Naive thymus-derived CD8-positive, alpha-beta T cell (primary cell): Measurements from ENCODE around the gene PIR. TPM values are rescaled to one million over a fixed set of nuclear protein-coding genes. Genes with fewer than 3 reads are reported as not detected.

Experiments
- ATAC-seq, 2 donors: fragments of 150-1000 bp; cut with Tn5 transposase in 1 of 2; sonication (Bioruptor Pico), chemical (Tn5 transposase) in 1 of 2; 1 replicate in 1 of 2; 2 replicates in 1 of 2; pipeline ENCODE4 v1.10.0; 2021; ENCODE audit warnings: mild to moderate bottlenecking in 2 of 2, moderate library complexity in 2 of 2
- POLR2A ChIA-PET: fragments of 350-600 bp; sonication (Branson Sonifier 250); formaldehyde crosslinking; loops from one replicate; lab custom pipeline; 2021; ENCODE audit warnings: antibody characterized with exemption; lab: Charles Lee
- DNase-seq, 10 donors: peaks; one replicate each; pipeline versions ENCODE4 v3.0.0 to v3.0.0-alpha.2; 2020 to 2022
- H3K27ac Mint-ChIP-seq, 10 donors: one replicate each; pipeline ENCODE4 v1.8.0; 2020 to 2022; ENCODE audit warnings: mild to moderate bottlenecking in 10 of 10, mixed read lengths in 10 of 10, moderate library complexity in 4 of 10, inconsistent platforms in 1 of 10
- H3K27me3 Mint-ChIP-seq, 5 donors: one replicate each; pipeline ENCODE4 v1.8.0; 2021 to 2022; ENCODE audit warnings: mixed read lengths in 5 of 5
- H3K36me3 Mint-ChIP-seq, 3 donors: one replicate each; pipeline ENCODE4 v1.8.0; 2020 to 2022; ENCODE audit warnings: mixed read lengths in 3 of 3, mild to moderate bottlenecking in 2 of 3, inconsistent platforms in 1 of 3
- H3K4me1 Mint-ChIP-seq, 4 donors: one replicate each; pipeline ENCODE4 v1.8.0; 2021 to 2022; ENCODE audit warnings: mixed read lengths in 4 of 4
- H3K4me3 Mint-ChIP-seq, 10 donors: one replicate each; pipeline ENCODE4 v1.8.0; 2020 to 2022; ENCODE audit warnings: mild to moderate bottlenecking in 10 of 10, mixed read lengths in 10 of 10, moderate library complexity in 6 of 10, inconsistent platforms in 1 of 10
- H3K9me3 Mint-ChIP-seq, 9 donors: one replicate each; pipeline ENCODE4 v1.8.0; 2020 to 2022; ENCODE audit warnings: mixed read lengths in 9 of 9, mild to moderate bottlenecking in 3 of 9, inconsistent platforms in 1 of 9, moderate library complexity in 1 of 9
- polyA plus RNA-seq, 3 donors: library from polyadenylated mRNA; unstranded; fragments of 300-500 nt; fragmentation: Illumina TruSeq; gene quantifications; one replicate each; pipeline ENCODE4 v1.2.3, GENCODE V29; 2021
- total RNA-seq, 8 experiments: library from RNA in 2 of 8; stranded (reverse) in 2 of 8; gene quantifications; one replicate each; pipeline ENCODE4 v1.2.3 and lab custom pipeline; 2021 to 2026

PIR gene
- total and polyA plus RNA-seq, 5 experiments from 2014 or later, result 0.36 to 0.78 TPM; not detected in 3

- H3K36me3 Mint-ChIP-seq, result no peaks in the 10 kb centered on the region
- POLR2A ChIA-PET, result no interaction called here
- no peak for ATAC-seq
- no peak overlapping the region for H3K27ac Mint-ChIP-seq
- no peak overlapping the region for H3K4me3 Mint-ChIP-seq
- H3K4me1 Mint-ChIP-seq, result no peaks in the 10 kb centered on the region
- DNase-seq, result no peak
- peaks cover 0 to 5% (median 0%) of the 10 kb centered on the region in 9 donors for H3K9me3 Mint-ChIP-seq
- no peaks in the 10 kb centered on the region for H3K27me3 Mint-ChIP-seq
Observed at GRCh38 chrX:15404401-15405096, 88.6 kb downstream of the PIR start.

DNA sequence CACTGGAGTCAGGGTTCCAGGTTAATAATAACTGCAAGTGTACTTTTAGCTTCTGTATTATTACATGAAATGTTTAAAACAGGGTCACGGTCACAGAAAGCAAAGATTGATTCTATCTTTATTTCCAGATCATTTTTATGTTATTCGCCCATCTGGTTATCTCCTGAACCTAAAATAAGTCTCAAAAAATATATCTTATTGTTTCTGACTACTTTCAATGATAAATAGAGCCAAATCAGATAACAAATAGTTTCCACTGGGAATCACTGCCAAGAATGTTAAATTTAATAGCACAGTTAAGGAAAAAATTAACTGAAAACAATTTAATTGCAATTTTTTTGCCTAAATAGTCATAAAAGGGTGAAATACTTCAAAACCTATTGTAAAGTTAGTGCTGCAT, 91.8 kb downstream of the PIR start:
- Mint-ChIP-seq H3K4me1 (no peaks in the 10 kb centered on the region), H3K36me3 (no peaks in the 10 kb centered on the region), H3K4me3 (no peak overlapping the region), H3K27ac (no peak overlapping the region), H3K27me3 (peaks cover 0 to 1% (median 0%) of the 10 kb centered on the region in 5 donors), H3K9me3 (no peaks in the 10 kb centered on the region)
- POLR2A ChIA-PET, result no interaction called here
- ATAC-seq, result no peak
- DNase-seq, result no peak

DNA sequence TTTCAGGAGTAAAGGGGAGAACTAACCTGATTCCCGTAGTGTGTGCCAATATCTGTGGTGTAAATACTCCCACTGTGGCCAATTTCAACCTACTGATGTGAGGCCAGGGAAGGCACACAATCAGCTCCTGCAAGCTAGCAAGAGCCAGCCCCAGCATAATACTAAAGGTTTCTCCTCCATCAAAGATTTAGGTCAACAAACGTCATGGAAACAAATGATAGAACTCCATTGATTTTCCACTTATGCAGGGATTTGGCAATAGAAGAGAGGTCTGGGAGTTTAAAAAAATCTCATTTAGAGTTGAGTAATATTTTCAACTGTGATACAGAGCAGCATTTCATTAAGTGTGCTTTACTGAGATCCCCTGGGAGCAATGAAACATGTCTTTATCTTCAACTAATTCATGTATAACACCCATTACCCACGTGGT, 93.2 kb downstream of the PIR start:
- Mint-ChIP-seq H3K27ac (no peak overlapping the region), H3K36me3 (no peaks in the 10 kb centered on the region), H3K9me3 (no peaks in the 10 kb centered on the region), H3K4me3 (no peak overlapping the region), H3K27me3 (peaks cover 0 to 2% (median 0%) of the 10 kb centered on the region in 5 donors), H3K4me1 (no peaks in the 10 kb centered on the region)
- DNase-seq (no peak), ATAC-seq (no peak)
- POLR2A ChIA-PET, result no interaction called here

- no peak for ATAC-seq
- no peak overlapping the region for H3K4me3 Mint-ChIP-seq
Observed at GRCh38 chrX:15398874-15399273, 94.3 kb downstream of the PIR start.

DNA sequence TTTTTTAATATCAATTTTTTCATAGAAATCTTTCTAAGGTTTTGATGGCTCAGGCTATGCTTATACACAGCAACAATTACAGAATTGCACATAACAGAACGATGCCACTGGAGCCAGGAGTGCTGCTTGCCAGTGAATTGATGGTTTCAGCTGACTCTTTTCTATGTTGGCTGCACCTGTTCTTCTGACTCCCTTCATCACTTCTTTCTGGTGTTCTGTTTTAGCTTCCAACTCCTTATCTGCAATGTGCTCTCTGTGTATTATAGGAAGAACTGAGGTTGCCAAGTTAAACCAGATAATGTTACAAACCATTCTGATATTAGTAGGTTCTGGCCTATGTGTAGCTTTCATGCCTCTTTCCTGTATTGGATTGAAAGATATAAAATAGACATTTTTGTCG, 97.3 kb downstream of the PIR start:
- no peak overlapping the region for H3K27ac Mint-ChIP-seq
- H3K4me3 Mint-ChIP-seq, result no peak overlapping the region
- H3K9me3 Mint-ChIP-seq, result no peaks in the 10 kb centered on the region
- no peak for DNase-seq
- ATAC-seq, result no peak
- no peaks in the 10 kb centered on the region for H3K36me3 Mint-ChIP-seq
- no peaks in the 10 kb centered on the region for H3K4me1 Mint-ChIP-seq
- POLR2A ChIA-PET, result interaction anchor here (0.7 kb wide), 1 partner anchor 170 kb away, joined by 5 read pairs; no protein-coding TSS in a partner anchor
- H3K27me3 Mint-ChIP-seq, result peaks cover 0 to 9% (median 0%) of the 10 kb centered on the region in 5 donors

More at GRCh38 chrX:15398874-15399273, 94.3 kb downstream of the PIR start:
- H3K27ac Mint-ChIP-seq, result no peak overlapping the region
- H3K4me1 Mint-ChIP-seq, result no peaks in the 10 kb centered on the region
- no peaks in the 10 kb centered on the region for H3K9me3 Mint-ChIP-seq
- POLR2A ChIA-PET, result no interaction called here
- peaks cover 0 to 2% (median 0%) of the 10 kb centered on the region in 5 donors for H3K27me3 Mint-ChIP-seq
- no peaks in the 10 kb centered on the region for H3K36me3 Mint-ChIP-seq
- no peak for DNase-seq

GRCh38 chrX:15391850-15392249, 101.3 kb downstream of the PIR start:
- DNase-seq (no peak), ATAC-seq (no peak)
- Mint-ChIP-seq H3K9me3 (no peaks in the 10 kb centered on the region), H3K27me3 (peaks cover 0 to 9% (median 4%) of the 10 kb centered on the region in 5 donors), H3K4me3 (no peak overlapping the region), H3K27ac (no peak overlapping the region), H3K4me1 (no peaks in the 10 kb centered on the region), H3K36me3 (no peaks in the 10 kb centered on the region)
- POLR2A ChIA-PET, result no interaction called here

GRCh38 chrX:15384304-15384703, 108.8 kb downstream of the PIR start, which contains the start of gene VEGFD:
Gene VEGFD (minus strand): TSS chrX:15384413. CDS start chrX:15383946, 467 bp downstream.
- Mint-ChIP-seq H3K36me3 (peaks cover 0 to 5% (median 0%) of the 10 kb centered on the region in 3 donors), H3K27me3 (peaks cover 1 to 13% (median 4%) of the 10 kb centered on the region in 5 donors), H3K9me3 (no peaks in the 10 kb centered on the region), H3K4me3 (no peak within 1 kb of the TSS), H3K4me1 (no peaks in the 10 kb centered on the region), H3K27ac (no peak within 1 kb of the TSS)
- POLR2A ChIA-PET, result no interaction called here
- DNase-seq (no peak), ATAC-seq (no peak)

GRCh38 chrX:15382813-15383212, 110.3 kb downstream of the PIR start:
- POLR2A ChIA-PET, result no interaction called here
- H3K4me1 Mint-ChIP-seq, result no peaks in the 10 kb centered on the region
- DNase-seq (no peak), ATAC-seq (no peak)
- H3K4me3 Mint-ChIP-seq, result no peak overlapping the region
- H3K27me3 Mint-ChIP-seq, result peaks cover 1 to 13% (median 4%) of the 10 kb centered on the region in 5 donors
- H3K9me3 Mint-ChIP-seq, result peaks cover 0 to 3% (median 0%) of the 10 kb centered on the region in 9 donors
- H3K27ac Mint-ChIP-seq, result no peak overlapping the region
- H3K36me3 Mint-ChIP-seq, result peaks cover 0 to 5% (median 0%) of the 10 kb centered on the region in 3 donors

GRCh38 chrX:15376956-15377355, 116.2 kb downstream of the PIR start:
- DNase-seq, result no peak
- H3K27ac Mint-ChIP-seq, result no peak overlapping the region
- no peak for ATAC-seq
- H3K4me1 Mint-ChIP-seq, result no peaks in the 10 kb centered on the region
- H3K27me3 Mint-ChIP-seq, result peaks cover 2 to 12% (median 5%) of the 10 kb centered on the region in 5 donors
- peaks cover 0 to 5% (median 0%) of the 10 kb centered on the region in 3 donors for H3K36me3 Mint-ChIP-seq
- H3K9me3 Mint-ChIP-seq, result peaks cover 0 to 3% (median 0%) of the 10 kb centered on the region in 9 donors
- POLR2A ChIA-PET, result no interaction called here
- no peak overlapping the region for H3K4me3 Mint-ChIP-seq

DNA sequence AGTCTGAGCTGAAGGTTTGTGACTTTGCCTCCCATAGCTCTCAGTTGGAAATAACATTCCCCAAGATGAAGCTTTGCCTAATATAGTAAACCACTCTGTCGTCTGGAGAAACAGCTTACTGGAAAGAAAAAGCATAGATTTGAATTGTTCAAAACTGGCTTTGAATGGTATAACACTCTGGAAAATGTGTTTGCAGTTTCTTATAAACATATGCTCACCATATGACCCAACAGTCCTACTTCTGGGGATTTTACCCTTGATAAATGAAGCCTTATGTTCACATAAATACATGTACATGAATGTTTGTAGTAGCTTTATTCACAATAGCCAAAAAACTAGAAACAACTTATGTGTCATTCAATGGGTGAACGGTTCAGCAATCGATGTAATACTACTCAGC, 119.2 kb downstream of the PIR start:
- Mint-ChIP-seq H3K27me3 (peaks cover 2 to 12% (median 5%) of the 10 kb centered on the region in 5 donors), H3K4me1 (no peaks in the 10 kb centered on the region), H3K4me3 (no peak overlapping the region), H3K36me3 (no peaks in the 10 kb centered on the region), H3K9me3 (peaks cover 0 to 3% (median 0%) of the 10 kb centered on the region in 9 donors), H3K27ac (no peak overlapping the region)
- DNase-seq (no peak), ATAC-seq (no peak)
- POLR2A ChIA-PET, result no interaction called here

DNA sequence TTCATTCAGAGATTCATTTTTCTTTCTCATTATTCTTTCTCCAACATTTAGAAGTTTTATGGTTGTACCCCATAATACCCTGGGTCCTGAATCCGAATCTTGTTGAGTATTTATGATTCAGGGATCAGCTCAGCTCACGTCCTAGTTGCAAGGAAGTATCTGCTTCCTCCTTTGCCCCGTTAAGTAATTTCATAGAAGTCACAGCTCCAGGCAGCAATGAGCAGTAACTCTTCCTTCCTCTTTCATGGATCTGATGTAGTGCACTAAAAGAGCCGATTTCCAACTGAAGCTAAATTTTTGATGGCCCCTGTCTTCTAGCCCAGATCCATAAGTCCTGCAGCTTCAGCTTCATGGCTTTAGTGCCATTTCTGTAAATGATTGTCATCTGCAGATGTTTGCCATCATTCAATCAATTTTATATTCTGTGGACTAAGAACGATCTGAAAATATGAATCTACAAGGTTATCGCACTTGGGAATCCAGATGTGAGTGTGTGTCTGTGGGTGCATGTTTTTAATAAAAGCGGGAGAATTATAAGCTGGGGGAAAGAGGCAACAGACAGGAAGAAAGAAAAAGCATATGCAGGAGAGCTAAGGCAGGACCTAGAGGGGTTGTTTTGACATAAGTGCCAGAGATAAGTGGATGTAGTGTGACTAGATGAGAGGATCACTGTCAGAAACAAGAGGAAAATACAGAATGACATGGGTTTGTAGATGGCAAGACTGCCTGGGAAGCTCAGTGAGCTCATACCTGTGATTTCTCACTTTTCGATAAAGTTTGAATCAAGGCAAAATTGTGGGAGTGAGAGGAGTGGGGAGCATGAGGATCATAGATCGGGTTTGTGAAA, 126.4 kb downstream of the PIR start:
- peaks cover 0 to 4% (median under 1%) of the 10 kb centered on the region in 4 donors for H3K4me1 Mint-ChIP-seq
- DNase-seq (no peak), ATAC-seq (no peak)
- H3K27me3 Mint-ChIP-seq, result peaks cover 11 to 23% (median 15%) of the 10 kb centered on the region in 5 donors
- no peaks in the 10 kb centered on the region for H3K9me3 Mint-ChIP-seq
- H3K27ac Mint-ChIP-seq, result no peak overlapping the region
- POLR2A ChIA-PET, result no interaction called here
- no peak overlapping the region for H3K4me3 Mint-ChIP-seq
- no peaks in the 10 kb centered on the region for H3K36me3 Mint-ChIP-seq

- H3K9me3 Mint-ChIP-seq, result no peaks in the 10 kb centered on the region
- peaks cover 4 to 10% (median 5%) of the 10 kb centered on the region in 5 donors for H3K27me3 Mint-ChIP-seq
- H3K4me1 Mint-ChIP-seq, result no peaks in the 10 kb centered on the region
- ATAC-seq (no peak), DNase-seq (no peak)
- peaks cover 0 to 4% (median 0%) of the 10 kb centered on the region in 3 donors for H3K36me3 Mint-ChIP-seq
- H3K4me3 Mint-ChIP-seq, result no peak overlapping the region
- POLR2A ChIA-PET, result interaction anchor here (0.6 kb wide), 1 partner anchor 556 kb away, joined by 4 read pairs; no protein-coding TSS in a partner anchor
- no peak overlapping the region for H3K27ac Mint-ChIP-seq
Observed at GRCh38 chrX:15359701-15360100, 133.4 kb downstream of the PIR start.

DNA sequence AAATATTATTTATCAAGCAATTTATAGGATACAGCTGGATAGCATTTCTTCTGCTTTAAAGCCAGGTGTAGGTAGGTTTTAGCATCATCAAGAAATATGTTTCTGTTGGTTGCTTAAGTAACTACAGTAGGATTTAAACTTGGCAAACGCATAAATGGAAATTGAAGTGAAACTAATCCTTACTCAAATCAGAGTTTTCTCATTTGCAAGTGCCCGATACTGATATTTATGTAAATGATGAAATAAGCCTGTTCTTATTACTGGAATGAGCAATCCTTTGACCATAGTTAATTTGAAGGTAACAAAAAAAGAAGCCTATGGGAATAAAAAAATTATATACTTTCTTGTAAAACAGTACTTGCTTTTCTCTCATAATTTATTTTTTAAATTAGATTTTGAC, 134.6 kb downstream of the PIR start:
- no peaks in the 10 kb centered on the region for H3K4me1 Mint-ChIP-seq
- peaks cover 0 to 4% (median 0%) of the 10 kb centered on the region in 3 donors for H3K36me3 Mint-ChIP-seq
- H3K9me3 Mint-ChIP-seq, result no peaks in the 10 kb centered on the region
- peaks cover 0 to 10% (median 2%) of the 10 kb centered on the region in 5 donors for H3K27me3 Mint-ChIP-seq
- H3K4me3 Mint-ChIP-seq, result no peak overlapping the region
- POLR2A ChIA-PET, result no interaction called here
- ATAC-seq (no peak), DNase-seq (no peak)
- no peak overlapping the region for H3K27ac Mint-ChIP-seq
